ENCODE results near the gene GABBR2. TPM values are rescaled to one million over a fixed set of nuclear protein-coding genes. Genes with fewer than 3 reads are reported as not detected.
A peak's percentile ranks its signal among the peaks of the same experiment; 100 is the strongest.

The GABBR2 gene
- total and polyA plus RNA-seq, 9 of the 15 experiments (the other 6 are each of a cell fraction or from before 2014, with no cell fraction given), result 0.15 to 1.9 (median 0.32) TPM

DNA sequence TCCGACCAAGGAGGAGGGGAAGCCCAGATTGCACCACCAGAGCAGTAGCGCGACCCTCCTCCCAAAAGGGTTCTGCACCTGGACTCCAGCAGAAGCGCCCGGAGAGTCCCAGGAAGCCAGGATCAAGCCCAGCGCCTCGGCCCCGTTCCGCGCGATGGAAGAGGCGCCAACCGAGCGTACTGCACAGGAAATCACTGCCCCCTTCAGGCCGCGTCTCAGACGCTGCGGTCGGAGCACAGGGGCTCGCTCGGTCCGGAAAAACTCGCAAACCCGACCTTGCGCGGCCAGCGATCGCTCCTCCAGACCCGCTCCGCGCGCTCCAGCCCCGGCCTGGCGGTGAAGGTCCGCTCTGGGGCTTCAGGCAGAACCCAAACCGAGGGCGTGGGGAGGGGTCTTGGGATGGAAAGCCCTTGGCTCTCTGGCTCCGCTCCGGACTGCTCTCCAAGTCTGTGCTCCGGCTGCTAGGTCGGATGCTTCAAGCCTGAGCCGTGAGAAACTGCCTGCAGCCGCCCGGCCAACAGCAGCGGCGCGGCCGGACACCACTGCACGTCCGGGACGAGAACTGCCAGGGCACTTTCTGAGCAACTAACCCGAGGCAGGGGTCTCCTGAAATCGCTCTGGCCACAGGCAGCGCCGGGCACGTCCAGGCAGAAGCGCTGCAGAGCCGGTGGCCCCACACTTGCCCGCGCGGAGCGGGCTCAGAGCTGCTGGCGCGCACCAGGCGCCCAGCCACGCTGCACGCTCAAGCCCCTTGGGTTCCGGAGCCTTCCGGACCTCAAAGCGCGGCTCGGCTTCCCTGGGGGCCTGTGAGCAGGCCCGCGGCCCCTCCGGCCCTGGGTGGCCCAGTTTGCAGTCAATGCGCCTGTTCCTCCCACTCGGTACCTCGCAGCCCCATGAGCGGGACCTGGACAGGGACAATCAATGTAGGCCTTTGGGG is 1.3 kb downstream of the GABBR2 start (continued):
- TF ChIP-seq PRMT5 (CRISPR knock-in tag; IDR thresholded peaks at IDR 0.05) (no peak), CBFA2T3 (IDR thresholded peaks at IDR 0.05) (no peak), KLF6 (CRISPR knock-in tag; IDR thresholded peaks at IDR 0.05; ENCODE audit: borderline replicate concordance) (no peak), MYC (IDR thresholded peaks at IDR 0.05; ENCODE audit: low read depth, low read length) (peak; percentile 17; the same call in 1 of the 2 replicates), MYC (CRISPR knock-in tag; IDR thresholded peaks at IDR 0.05; ENCODE audit: borderline replicate concordance, low read depth) (no peak), SAP30 (IDR thresholded peaks at IDR 0.05; ENCODE audit: borderline replicate concordance, insufficient read depth, low read depth, low read length, poor library complexity, severe bottlenecking) (no peak), MCM5 (IDR thresholded peaks at IDR 0.05; ENCODE audit: low read depth) (no peak), SMAD3 (CRISPR knock-in tag; conservative IDR thresholded peaks at IDR 0.05) (no peak), POLR2AphosphoS5 (IDR thresholded peaks at IDR 0.05; ENCODE audit: control insufficient read depth, insufficient read depth, low read depth, low read length) (no peak), STAG1 (CRISPR knock-in tag; IDR thresholded peaks at IDR 0.05; ENCODE audit: borderline replicate concordance) (peak; percentile 75; the same call in 1 of the 2 replicates), ZNF707 (CRISPR knock-in tag; conservative IDR thresholded peaks at IDR 0.05) (no peak), EHMT2 (IDR thresholded peaks at IDR 0.05) (no peak), HMGN3 (IDR thresholded peaks at IDR 0.05; ENCODE audit: borderline replicate concordance, extremely low read depth, insufficient read length, low read depth, low read length) (peak; percentile 31), DIDO1 (tag; IDR thresholded peaks at IDR 0.05; ENCODE audit: low read depth) (no peak), MECOM (CRISPR knock-in tag; IDR thresholded peaks at IDR 0.05) (no peak), ARID1B (IDR thresholded peaks at IDR 0.05) (no peak), KAT2B (IDR thresholded peaks at IDR 0.05; ENCODE audit: low read depth, low read length) (no peak)
- TF ChIP-seq, protein P1, sequence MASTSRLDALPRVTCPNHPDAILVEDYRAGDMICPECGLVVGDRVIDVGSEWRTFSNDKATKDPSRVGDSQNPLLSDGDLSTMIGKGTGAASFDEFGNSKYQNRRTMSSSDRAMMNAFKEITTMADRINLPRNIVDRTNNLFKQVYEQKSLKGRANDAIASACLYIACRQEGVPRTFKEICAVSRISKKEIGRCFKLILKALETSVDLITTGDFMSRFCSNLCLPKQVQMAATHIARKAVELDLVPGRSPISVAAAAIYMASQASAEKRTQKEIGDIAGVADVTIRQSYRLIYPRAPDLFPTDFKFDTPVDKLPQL (IDR thresholded peaks at IDR 0.05; ENCODE audit: extremely low read depth, insufficient read length), result no peak
- TF ChIP-seq, protein P2, sequence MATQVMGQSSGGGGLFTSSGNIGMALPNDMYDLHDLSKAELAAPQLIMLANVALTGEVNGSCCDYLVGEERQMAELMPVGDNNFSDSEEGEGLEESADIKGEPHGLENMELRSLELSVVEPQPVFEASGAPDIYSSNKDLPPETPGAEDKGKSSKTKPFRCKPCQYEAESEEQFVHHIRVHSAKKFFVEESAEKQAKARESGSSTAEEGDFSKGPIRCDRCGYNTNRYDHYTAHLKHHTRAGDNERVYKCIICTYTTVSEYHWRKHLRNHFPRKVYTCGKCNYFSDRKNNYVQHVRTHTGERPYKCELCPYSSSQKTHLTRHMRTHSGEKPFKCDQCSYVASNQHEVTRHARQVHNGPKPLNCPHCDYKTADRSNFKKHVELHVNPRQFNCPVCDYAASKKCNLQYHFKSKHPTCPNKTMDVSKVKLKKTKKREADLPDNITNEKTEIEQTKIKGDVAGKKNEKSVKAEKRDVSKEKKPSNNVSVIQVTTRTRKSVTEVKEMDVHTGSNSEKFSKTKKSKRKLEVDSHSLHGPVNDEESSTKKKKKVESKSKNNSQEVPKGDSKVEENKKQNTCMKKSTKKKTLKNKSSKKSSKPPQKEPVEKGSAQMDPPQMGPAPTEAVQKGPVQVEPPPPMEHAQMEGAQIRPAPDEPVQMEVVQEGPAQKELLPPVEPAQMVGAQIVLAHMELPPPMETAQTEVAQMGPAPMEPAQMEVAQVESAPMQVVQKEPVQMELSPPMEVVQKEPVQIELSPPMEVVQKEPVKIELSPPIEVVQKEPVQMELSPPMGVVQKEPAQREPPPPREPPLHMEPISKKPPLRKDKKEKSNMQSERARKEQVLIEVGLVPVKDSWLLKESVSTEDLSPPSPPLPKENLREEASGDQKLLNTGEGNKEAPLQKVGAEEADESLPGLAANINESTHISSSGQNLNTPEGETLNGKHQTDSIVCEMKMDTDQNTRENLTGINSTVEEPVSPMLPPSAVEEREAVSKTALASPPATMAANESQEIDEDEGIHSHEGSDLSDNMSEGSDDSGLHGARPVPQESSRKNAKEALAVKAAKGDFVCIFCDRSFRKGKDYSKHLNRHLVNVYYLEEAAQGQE (IDR thresholded peaks at IDR 0.05; ENCODE audit: borderline replicate concordance), result peak; percentile 79
- TF ChIP-seq, protein P2 (CRISPR knock-in tag; IDR thresholded peaks at IDR 0.05; ENCODE audit: low read depth), result no peak

Data from K562 (cell line).